Sigmoid colon (tissue), 4 donors: Measurements from ENCODE around the gene CSTF1.

ENCODE experiments used
- EP300 ChIP-seq, 4 donors: sonication (generic); formaldehyde crosslinking; IDR thresholded peaks; one replicate each; pipeline ENCODE4 v1.6.1; 2017; ENCODE audit warnings: antibody characterized with exemption in 4 of 4
- POLR2A ChIP-seq, 2 donors: fragments of 450-650 bp; IDR thresholded peaks; one replicate each; pipeline ENCODE4 v1.6.1; 2016; ENCODE audit warnings: antibody characterized with exemption in 2 of 2, mild to moderate bottlenecking in 2 of 2, moderate library complexity in 2 of 2
- POLR2AphosphoS5 ChIP-seq, 4 donors: sonication (generic); formaldehyde crosslinking; IDR thresholded peaks; one replicate each; pipeline ENCODE4 v1.6.1; 2017; ENCODE audit warnings: antibody characterized with exemption in 4 of 4
- TF ChIP-seq, protein P1 (sequence below), 4 experiments: fragments of 450-650 bp in 3 of 4; fragments of 200-600 bp in 1 of 4; IDR thresholded peaks; one replicate each; pipeline ENCODE4 v1.5.1; 2016 to 2019; ENCODE audit warnings: antibody characterized with exemption in 4 of 4, mild to moderate bottlenecking in 3 of 4, moderate library complexity in 2 of 4

DNA sequence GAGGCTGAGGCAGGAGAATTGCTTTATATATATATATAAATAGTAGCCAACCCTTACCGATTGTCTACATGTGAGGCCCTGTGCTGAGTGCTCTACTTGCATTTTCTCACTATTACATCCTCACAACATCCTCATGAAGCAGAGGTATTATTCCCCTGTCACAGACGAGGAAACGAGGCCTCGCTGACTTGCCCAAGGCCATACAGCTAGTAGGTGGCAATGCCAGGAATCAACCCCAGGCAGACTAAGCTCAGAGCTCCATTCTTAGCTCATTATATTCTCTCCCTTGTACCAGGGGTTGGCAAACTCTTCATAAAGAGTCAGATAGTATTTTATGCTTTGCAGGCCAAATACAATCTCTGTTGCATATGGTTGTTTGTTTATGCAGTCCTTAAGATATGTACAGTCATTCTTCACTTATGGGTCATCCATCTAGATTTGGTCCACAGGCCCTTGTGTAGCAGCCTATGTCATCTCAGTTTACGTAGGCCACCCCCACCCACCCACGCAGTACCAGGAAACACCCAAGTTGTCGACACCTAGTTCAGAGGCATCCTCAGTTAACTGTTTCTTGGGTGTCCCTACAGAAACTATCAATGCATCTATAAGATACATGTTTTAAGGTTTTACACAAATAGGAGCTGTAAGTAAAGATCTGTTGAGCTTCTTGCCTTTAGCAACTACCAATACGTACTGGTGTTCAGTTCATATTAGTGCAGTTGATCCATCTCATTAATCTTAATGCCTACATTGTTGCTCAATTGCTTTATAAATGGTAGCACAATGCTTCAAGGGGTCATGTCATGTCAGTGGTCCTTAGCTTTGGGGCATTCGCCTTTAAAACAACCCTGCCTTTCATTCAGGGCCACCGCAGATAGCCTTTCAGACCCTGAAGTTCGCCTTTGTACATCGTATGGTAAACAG, 22.7 kb downstream of the CSTF1 start:
- TF ChIP-seq, protein P1, sequence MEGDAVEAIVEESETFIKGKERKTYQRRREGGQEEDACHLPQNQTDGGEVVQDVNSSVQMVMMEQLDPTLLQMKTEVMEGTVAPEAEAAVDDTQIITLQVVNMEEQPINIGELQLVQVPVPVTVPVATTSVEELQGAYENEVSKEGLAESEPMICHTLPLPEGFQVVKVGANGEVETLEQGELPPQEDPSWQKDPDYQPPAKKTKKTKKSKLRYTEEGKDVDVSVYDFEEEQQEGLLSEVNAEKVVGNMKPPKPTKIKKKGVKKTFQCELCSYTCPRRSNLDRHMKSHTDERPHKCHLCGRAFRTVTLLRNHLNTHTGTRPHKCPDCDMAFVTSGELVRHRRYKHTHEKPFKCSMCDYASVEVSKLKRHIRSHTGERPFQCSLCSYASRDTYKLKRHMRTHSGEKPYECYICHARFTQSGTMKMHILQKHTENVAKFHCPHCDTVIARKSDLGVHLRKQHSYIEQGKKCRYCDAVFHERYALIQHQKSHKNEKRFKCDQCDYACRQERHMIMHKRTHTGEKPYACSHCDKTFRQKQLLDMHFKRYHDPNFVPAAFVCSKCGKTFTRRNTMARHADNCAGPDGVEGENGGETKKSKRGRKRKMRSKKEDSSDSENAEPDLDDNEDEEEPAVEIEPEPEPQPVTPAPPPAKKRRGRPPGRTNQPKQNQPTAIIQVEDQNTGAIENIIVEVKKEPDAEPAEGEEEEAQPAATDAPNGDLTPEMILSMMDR (IDR thresholded peaks at IDR 0.05), result no peak
- TF ChIP-seq EP300 (IDR thresholded peaks at IDR 0.05), result no peak
- no peak for TF ChIP-seq POLR2A (IDR thresholded peaks at IDR 0.05)
- TF ChIP-seq POLR2AphosphoS5 (IDR thresholded peaks at IDR 0.05), result no peak
